ENCODE measurements around the gene SIAE.

Gene SIAE

GRCh38 chr11:124673333-124674167 is at the start of gene SIAE, which contains the start of gene SPA17:
SIAE (minus strand) TSS chr11:124673739; CDS start chr11:124673708, 31 bp downstream.
SPA17 (plus strand) TSS chr11:124673904; CDS start chr11:124675265, 1,361 bp downstream.
- peak; percentile 90 for DNase-seq (ENCODE audit: low spot score)

DNA sequence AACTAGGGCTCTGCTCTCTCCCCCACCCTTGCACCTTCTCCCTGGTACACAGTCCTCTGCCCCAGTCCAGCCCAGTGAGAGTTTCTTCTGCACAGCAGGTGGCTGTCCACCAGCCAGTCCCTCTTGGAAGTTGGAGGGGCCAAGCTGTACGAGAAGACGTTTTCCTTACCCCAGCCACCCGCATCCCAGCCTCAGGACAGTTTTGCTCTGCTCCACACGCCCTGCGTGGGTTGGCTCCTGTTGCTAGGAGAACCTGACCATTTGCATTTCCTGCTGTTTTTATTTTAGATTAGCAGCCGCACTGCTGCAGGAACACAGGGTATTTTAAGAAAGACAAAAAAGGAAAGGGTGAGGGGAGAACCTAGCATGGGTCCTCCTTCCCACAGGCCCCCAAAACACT is 48.6 kb upstream of the SIAE start:
- DNase-seq (ENCODE audit: low spot score): no peak

GRCh38 chr11:124719534-124719933 is 46.0 kb upstream of the SIAE start:
- no peak for DNase-seq (ENCODE audit: low spot score)

GRCh38 chr11:124718801-124719200 is 45.3 kb upstream of the SIAE start:
- DNase-seq (ENCODE audit: low spot score): no peak

DNA sequence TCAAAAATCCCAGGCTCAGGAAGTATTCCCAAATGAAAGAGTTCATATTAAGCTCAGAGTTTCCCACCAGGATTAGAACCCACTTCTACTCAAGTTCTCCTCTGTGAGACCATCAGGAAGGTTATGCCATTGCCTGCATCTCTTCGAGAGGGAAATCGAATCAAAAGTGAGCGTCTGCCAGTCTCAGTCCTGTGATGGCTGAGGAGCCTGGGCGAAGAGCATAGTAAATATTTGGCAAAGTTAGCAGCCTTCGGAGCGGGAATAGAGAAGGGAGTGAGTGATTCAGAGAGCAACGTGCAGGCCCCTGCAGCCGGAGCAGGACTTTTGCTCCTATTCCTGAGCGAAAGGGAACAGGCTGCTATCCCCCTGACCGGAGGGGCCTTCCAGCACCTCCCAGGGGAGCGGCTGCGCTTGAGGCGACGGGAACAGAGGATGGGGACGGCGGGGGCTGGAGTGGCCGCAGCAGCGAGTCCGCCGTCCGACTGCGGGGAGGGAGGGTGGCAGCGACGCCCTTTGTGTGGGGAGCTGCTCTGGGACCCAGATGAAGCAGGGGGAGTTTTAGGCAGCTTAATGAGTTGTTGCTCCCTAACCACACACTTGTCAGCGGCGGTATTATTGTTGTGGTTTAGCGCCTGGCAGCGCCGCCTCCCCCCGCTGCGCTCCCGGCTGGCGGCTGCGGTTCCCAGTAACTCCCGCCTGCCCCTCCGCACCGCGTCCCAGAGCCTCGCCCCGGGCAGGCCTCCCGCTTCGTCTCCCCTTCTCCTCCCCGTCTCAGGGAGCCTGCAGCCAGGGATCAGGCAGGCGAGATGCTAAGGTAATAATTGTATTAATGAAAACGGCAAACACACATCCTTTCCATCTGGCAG is 44.5 kb upstream of the SIAE start:
- DNase-seq (ENCODE audit: low spot score): peak; percentile 41

DNA sequence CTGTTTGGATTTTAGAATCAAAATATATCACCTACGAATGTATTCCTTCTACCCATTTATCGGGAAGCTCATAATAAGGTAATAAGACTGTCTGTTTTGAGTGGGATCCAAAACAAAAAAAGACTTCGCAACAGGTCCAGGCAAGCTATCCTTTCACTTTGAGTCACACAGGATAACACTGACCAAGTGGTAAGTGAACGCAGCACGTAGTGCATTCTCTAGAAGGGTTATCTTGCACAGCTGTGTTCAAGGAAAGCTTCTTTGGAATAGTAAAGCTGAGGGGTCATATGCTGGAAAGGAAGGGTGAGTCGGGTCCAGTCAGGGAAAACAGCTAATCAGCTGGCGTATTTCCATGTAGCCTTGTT is 43.9 kb upstream of the SIAE start:
- DNase-seq (ENCODE audit: low spot score): no peak

- DNase-seq (ENCODE audit: low spot score): no peak
Observed at GRCh38 chr11:124716591-124716990, 43.1 kb upstream of the SIAE start.

GRCh38 chr11:124712392-124712791 is 38.9 kb upstream of the SIAE start:
- no peak for DNase-seq (ENCODE audit: low spot score)

- no peak for DNase-seq (ENCODE audit: low spot score)
Observed at GRCh38 chr11:124707829-124708228, 34.3 kb upstream of the SIAE start.

DNA sequence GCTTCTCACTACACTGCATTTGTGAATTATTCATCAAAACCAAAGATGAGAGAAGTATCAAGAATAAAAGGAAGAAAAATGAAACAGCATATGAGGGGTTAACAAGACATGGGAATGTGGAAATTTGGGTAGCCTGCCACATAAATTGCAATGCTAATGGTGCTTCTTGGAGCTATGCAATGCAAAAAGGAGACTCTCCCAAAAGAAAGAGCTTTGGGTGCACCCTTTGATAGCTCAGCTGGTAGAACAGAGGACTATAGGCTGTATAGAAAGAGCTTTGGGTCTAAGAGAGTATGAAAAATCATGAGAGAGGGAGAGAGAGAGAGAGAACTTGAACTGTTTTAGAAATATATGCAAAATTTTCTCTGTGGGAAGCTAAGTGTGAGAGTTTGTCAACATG is 26.5 kb upstream of the SIAE start:
- no peak for DNase-seq (ENCODE audit: low spot score)

- DNase-seq (ENCODE audit: low spot score): no peak
Observed at GRCh38 chr11:124699547-124699946, 26.0 kb upstream of the SIAE start.

- no peak for DNase-seq (ENCODE audit: low spot score)
Observed at GRCh38 chr11:124693142-124693541, 19.6 kb upstream of the SIAE start.

GRCh38 chr11:124682443-124682842 is 8.9 kb upstream of the SIAE start:
- DNase-seq (ENCODE audit: low spot score): no peak

DNA sequence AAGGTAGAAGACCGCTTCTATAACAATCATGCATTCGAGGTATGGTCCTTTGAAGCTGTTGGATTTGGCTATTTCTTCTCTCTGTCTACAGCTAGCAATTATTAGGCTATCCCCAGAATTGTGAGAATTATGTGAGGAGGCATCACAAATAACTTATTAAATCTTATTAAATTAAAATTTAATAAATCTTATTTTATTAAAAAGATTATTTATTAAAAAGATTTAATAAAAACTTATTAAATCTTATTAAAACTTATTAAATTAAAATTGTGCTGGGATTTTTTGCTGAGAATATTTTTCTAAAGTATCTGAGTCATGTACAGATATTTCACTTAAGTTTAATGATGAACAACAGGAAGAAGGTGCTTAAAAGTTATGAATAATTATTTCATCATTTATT is 7.9 kb upstream of the SIAE start:
- DNase-seq (ENCODE audit: low spot score): no peak

GRCh38 chr11:124678416-124678815 is 4.9 kb upstream of the SIAE start:
- DNase-seq (ENCODE audit: low spot score): no peak

DNA sequence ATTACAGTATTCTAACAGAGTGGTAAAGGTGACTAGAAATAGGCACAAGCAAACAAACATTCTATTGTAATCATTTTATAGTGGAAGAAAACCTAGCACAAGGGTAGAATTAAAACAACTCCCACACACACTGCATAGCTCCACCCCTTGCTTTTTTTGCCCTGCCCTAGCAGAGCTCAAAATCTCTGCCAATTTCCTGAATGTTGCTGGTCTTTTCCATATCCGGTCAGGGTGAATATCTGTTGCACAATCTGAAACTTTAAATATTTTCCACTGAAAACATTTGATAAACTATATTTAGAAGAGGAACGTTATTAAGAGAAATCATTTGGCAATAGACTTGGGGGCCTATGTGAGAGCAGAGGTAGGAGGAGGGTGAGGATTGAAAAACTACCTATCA is 2.8 kb upstream of the SIAE start:
- DNase-seq (ENCODE audit: low spot score): no peak

GRCh38 chr11:124674571-124674970 is 1.0 kb upstream of the SIAE start:
- no peak for DNase-seq (ENCODE audit: low spot score)

- DNase-seq (ENCODE audit: low spot score): no peak
Observed at GRCh38 chr11:124674168-124674517, 604 bp upstream of the SIAE start.

DNA sequence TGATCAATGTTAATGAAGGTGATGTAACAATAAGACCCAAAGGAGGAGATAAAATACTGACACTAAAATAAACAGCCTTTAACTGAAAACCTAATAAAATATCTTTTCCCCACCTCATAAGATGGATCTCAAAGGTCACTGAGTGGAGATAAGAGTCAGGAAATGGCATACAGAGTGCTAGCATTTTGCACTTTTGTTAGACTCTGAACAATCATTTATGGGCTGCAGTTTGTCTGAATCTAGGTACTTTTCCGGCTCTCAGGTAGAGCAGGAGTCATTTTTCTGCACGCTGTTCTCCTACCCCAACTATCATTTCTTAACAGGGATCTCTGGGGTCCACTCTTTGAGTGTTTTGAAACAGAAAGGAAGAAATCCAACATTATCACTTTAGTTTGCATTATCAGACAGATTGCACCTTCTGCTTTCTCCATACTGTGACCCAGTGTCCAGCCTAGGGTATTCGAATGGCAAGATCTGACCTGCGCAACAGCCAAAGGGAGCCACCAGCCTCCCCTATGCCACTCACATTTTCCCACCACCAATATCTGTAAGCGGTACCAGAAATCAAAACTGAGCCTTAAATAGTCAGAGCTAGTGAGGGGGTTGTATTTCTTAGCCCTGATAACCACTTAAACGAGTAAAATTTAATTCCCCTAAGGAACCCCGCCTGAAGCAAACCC is 863 bp downstream of the SIAE start:
- no peak for DNase-seq (ENCODE audit: low spot score)

GRCh38 chr11:124670732-124671131 is 2.8 kb downstream of the SIAE start:
- DNase-seq (ENCODE audit: low spot score): no peak

GRCh38 chr11:124669193-124669592 is 4.3 kb downstream of the SIAE start:
- DNase-seq (ENCODE audit: low spot score): peak; percentile 62

DNA sequence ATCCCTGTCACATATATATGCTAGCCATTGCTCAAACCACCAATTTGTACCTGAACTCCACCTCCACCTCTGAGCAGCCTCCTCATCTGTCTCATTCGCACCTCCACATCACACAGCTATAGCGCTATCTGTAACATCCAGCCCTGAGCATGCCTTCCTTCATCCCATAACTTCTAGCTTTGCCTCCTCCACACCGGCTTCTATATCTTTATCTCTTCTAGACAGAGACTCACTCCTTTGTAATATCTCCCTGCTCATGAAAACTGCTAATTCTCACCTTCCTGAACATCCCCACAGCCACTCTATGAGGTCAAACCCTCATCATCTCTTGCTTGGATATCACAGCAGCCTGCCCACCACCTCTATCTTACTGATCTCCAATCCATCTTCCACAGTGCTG is 5.9 kb downstream of the SIAE start:
- DNase-seq (ENCODE audit: low spot score): no peak

- no peak for DNase-seq (ENCODE audit: low spot score)
Observed at GRCh38 chr11:124663861-124664260, 9.7 kb downstream of the SIAE start.

All from LoVo (cell line).